GM21526 (cell line): ENCODE results near the gene CTCFL.

Experiments
- ATAC-seq: cut with Tn5 transposase; IDR thresholded peaks from one replicate; pipeline ENCODE4 v1.9.1; 2021; ENCODE audit warnings: moderate library complexity; ENCODE audit not compliant: unreplicated experiment, low FRiP score

Gene CTCFL

DNA sequence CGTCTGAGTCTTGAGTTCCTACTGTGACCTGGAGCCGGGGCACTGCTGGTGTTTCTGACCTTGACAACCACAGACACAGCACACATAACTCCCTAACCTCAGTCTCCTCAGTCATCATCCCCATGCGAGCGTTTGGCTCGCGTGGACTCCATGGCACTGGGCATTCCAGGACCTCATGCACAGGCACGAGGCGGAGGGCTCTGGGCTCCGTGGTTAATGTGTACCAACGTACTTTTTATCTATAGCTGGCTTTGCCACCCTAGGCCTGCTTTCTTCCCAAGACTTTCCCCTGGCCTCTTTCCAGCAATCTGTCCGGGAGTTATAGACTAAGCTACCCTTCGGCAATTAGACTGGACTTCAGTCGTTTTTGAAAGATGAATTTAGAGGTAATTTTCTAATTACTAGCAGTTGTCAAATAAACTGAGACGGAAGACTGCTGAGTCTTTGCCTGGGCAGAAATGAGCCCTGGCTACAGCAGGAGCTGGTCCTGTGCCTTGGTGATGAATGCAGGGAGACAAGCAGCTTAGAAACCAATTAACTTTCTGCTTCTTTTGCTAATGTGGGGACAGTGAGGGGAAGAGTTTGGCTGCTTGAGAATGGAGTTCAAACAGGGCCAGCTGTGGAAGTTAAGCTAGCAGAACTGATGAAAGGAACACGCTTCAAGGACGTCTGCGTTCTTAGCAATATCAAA lies 16.1 kb upstream of the CTCFL start:
- ATAC-seq, result no peak

DNA sequence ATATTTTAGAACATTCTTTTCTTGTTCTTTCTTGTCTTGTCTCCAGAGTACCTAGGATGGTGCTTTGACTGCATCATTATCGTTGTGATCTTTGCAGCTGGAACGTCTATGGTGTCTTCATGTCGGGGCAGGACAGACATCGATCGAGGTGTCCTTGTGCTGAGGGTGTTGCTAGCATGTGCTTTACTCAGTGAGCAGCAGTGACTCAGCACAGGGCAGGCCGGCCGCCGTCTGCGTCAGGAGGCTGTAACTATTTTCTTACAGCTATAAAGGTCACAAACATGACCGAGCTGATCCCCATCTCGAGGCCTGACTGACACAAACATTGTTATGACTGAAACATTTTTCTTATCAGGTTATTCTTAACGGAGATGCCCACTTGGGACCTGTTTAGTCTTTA lies 14.9 kb upstream of the CTCFL start:
- ATAC-seq, result no peak

DNA sequence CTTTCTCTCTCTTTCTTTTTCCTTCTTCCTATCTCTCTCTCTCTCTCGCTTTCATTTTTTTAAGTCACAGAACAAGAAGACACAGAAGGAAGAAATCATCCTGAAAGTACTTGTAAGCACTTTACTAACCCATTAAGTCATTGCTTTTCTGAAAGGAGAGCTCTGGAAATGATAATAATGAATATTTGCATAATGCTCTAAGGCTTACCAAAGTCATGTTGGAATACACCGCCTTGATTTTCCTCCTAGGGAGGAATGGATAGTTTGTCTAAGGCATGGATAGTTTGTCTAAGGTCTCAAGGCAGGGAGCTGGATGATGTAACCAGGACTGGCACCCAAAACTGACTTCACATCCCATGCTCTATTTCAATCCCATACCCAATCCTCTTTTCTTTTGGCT lies 12.9 kb upstream of the CTCFL start:
- no peak for ATAC-seq

DNA sequence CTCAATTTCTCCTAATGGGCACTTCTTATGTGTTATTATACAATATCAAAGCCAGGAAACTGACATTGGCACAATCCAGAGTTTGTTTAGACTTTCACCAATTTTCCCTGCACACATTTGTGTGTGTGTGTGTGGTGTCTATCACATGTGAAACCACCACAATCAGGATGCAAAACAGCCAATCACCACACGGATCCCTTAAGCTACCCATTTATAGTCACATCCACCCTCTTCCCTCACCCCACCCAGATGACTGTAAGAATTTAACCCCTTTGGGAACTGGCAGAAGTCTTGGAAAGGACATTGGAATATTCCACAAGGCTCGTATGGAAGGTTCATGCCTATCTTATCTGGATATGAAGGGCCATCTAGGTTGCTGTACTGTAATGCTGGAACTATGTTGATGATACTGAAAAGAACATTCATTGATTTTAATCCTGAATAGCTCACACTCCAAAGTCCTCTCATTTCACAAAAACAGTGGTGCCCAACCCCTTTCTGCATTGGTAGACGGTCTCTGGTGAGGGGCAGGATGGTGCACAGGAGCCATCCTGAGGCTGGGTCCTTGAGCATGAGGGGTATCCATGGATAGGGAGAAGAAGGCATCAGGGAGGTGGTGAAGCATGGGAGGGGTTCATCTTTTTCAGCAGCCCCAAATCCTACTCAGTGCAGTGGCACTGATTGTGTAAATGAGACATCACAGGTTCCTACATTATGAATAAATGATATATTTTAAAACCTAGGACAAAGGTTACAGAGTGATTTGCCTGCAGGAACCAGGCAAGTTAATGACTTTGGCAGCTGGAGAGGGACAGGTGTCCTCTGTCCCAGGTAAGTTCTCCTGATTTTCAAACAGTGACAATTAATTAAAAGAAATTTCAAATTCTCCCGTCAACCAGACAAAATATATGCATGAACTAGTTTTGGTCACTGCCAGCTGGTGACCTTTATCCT lies 12.1 kb upstream of the CTCFL start:
- ATAC-seq, result no peak

DNA sequence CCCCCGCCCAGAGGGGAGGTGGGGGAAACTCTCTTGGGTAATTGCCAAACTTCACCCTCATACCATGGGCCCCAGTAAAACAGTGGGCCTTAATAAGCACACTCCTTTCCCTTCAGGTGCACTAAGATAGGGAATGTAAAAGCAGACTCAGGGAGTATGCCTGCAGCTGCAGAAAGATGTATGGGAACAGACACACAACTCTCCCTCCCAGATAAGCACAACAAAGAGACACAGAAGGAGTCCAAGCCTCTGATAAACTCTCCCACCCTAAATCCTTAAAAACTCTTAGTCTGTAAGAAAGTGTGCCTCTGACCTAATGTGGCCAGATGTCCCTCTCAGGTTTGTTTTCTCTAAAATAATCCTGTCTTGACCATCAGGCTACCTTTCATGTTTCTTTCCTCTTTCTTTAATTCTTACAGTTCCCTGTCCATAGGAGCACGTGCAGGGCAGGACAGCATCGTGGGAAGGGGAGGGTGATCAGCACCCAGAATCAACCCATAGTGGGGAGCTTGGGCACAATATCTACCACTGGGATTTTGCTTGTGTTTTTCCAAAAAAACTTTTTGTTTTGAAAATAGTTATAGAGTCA lies 11.3 kb upstream of the CTCFL start:
- ATAC-seq, result no peak

DNA sequence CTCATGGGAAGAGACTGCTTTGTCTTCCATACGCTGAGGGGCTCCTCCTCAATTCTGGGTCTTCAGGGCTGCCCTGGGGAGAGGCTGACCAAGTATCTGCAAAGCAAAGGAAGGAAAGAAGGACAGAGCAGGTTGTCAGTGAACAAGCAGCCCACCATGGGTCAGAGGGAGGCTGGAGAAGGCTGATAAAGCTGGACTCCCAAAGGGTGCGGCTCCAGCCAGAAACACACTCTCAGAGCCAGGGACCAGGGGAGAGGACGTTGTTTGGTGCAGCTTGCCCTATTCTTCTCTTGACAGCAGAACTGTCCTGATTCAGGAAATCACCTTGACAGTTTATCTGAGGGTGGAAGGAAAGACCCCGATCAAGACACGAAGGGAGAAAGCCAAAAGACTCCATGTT lies 10.4 kb upstream of the CTCFL start:
- ATAC-seq, result no peak

DNA sequence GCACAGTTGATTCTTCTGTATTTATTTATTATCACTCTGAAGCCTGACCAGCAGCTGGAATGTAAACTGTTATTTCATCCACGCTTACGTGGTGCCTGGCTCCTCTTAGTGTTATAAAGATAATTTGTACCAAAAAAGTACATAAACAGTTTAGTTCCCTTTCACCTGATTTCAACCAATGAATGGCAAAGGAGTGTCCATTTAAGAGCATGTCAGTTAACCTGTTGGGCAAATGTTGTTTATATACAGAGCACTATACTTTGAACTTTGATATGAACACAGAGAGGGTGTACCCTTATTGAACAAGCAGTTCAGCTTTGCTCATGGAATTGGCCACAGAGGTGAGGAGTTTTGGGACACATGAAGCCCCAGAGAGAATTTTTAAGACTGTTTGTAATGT lies 7.2 kb upstream of the CTCFL start:
- no peak for ATAC-seq

DNA sequence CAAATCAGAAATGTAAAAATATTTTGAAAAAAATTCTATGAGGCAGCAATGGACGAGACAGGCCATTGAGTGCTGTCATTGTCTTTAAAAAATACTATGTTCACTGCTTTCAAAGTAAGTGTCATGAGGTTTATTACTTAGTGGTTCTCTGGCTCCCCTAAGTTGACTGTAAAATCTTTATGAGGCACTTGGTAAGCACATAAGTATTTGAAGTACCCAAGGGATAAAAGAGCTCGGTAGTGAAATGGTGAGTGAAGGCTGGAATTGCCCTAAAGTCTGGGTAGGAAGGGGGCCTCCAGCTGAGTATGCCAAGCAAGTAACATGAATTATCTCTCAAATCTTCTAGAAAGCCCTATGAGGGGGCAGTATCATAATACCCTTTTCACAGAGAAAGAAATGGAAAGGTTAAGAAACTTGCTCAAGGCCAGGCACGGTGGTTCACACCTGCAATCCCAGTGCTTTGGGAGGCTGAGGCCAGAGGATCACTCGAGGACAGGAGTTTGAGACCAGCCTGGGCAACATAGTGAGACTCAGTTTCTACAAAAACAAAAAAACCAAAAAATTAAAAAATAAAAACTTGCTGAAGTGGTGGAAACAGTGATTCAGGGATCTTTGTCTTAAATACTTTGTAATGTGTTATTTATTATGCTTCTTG lies 5.5 kb upstream of the CTCFL start:
- no peak for ATAC-seq

DNA sequence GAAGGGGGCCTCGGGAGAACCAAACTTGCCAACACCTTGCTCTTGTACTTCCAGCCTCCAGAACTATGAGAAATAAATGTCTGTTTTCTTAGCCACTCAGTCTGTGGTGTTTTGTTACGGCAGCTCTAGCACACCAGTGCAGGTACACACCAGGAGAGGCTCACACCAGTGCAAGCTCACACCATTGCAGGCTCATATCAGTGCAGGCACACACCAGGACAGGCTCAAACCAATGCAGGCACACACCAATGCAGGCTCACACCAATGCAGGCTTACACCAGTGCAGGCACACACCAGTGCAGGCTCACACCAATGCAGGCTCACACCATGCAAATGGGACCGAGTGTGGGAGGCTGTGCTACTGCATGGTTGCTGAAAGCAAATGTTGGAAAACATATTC lies 4.9 kb upstream of the CTCFL start:
- no peak for ATAC-seq

DNA sequence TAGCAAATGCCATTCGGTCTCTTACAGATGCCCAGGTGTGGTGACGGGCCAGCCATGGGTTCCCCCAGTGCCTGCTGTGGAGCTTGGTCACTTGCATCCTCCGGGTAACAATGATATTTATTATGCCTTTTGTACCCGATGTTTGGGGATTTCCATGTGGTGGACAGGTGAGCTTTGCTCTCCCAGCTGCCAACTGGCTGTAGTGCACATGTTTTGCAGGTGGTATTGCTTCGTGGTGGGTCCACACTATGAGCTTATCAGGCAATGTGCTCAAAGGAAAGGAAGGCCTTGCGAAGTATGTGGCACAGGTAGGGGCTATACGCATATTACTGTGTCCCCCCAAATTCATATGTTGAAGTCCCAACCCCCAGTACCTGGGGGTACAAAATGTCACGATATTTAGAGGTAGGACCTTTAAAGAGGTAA lies 4.2 kb upstream of the CTCFL start:
- ATAC-seq, result no peak

DNA sequence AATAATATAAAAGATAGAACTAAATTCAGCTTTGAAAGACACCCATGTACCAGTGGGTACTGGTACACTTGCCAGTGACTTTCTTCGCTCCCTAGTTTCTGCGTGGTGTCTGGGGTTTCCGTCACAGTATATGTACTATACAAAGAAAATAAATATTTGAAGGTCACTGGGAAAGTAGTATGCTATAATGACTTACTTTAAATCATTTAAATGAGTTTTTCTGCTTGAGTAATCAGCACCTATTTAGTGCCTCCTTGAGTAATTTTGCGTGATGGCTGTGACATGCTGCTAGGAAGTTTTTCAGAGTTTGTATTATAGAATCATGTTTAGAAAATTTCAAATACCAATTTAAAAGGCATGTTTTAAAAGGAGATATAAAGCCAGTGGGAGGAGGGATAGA lies 3.2 kb upstream of the CTCFL start:
- no peak for ATAC-seq

DNA sequence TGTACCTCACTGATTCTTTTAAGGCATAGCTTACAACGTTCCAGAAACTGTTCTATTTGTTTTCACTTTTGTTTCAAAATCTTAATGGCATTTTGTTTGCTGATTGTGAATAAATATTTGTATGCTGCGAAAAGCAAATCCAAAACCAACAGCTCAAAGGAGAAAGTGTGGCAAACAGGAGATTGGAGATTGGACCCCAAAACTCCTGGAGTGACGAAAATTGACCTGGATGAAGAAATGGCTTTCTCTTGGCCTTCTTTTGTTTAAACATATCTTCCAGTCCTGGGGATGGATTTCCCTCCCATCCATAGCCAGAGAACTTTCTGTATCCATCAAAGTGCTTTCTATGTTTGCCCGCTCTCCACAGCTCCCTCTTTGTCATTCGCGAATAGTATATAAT lies 2.8 kb upstream of the CTCFL start:
- ATAC-seq, result no peak

DNA sequence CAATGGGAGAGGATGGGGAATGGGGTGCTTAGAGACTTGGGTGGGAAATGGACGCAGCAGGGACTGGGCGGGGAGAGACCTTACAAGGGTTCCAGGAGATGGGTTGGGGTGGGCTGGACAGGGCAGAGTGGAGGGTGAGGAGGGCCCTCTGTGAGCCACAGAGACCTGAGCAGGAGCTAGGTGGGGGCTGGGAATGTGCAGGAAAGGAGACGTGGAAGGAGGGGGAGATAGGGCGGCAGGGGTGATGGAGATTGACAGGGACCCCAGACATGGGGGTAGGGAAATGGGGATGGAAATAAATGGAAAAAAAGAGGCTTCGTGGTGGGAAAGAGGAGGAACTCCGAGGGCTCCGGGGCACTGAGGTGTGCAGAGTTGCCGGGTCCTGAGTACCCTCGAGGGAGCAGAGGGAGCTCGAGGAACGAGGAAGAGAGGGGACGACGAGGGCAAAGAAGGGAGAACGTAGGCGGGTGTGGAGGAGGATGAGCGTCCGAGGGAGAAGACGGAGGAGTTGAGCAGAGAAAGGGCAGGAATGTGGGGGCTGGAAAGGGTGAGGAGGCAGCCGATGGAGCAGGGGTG lies 2.0 kb upstream of the CTCFL start:
- ATAC-seq, result no peak

DNA sequence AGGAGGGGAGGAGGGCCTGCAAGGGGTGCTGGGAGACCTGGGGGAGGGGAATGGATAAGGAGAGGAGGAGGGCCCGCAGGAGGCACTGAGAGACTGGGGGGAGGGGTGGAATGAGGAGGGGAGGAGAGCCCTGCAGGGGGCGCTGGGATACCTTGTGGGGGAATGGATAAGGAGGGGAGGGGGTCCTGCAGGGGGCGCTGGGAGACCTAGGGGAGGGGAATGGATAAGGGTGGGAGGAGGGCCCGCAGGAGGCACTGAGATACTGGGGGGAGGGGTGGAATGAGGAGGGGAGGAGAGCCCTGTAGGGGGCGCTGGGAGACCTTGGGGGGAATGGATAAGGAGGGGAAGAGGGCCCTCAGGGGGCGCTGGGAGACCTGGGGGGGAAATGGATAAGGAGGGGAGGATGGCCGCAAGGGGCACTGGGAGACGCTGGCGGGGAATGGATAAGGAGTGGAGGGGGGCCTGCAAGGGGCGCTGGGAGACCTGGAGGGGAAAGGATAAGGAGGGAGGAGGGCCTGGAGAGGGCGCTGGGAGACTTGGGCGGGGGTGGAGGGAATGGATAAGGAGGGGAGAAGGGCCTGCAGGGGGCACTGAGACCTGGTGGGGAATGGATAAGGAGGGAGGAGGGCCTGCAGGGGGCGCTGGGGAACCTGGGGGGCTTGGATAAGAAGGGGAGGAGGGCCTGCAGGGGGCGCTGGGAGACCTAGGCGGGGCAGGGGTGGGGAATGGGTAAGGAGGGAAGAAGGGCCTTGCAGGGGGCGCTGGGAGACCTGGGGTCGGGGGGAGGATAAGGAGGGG lies 1.3 kb upstream of the CTCFL start:
- no peak for ATAC-seq

DNA sequence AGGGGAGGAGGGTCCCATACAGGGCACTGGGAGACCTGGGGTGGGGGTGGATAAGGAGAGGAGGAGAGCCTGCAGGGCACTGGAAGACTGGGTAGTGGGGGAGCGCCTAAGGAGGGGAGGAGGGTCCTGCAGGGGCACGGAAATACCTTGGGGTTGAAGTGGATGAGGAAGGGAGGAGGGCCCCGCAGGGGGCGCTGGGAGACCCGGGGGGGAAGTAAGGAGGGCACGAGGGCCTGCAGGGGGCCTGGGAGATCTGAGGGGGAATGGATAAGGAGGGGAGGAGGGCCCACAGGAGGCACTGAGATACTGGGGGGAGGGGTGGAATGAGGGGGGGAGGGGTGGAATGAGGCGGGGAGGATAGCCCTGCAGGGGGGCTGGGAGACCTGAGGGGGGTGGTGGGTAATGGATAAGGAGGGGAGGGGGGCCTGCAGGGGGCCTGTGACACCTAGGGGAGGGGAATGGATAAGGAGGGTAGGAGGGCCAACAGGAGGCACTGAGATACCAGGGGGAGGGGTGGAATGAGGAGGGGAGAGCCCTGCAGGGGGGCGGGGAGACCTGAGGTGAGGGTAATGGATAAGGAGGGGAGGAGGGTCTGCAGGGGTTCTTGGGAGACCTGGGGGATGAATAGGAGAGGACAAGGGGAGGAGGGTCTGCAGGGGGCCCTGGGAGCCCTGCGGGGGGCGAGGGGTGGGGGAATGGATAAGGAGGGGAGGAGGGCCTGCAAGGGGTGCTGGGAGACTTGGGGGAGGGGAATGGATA lies 567 bp upstream of the CTCFL start:
- ATAC-seq, result no peak

DNA sequence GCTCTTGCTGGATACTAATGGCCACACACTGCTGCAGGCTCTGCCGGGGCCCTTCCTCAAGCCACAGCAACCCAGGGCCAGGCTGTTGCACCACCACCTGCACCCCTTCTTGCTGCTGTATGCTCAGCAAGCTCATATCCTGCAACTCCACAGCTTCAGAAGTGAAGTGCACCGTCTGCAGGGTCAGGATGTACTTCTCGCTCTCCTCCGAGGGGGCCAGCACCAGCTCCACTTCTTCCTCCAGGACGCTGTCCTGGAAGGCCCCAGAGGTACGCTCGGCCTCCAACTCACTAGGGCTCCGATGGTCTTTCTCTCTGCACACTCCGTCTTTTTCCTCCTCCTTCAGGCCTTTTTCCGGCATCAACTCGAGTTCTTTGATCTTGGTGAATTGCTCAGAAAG lies 1.2 kb downstream of the CTCFL start:
- no peak for ATAC-seq

DNA sequence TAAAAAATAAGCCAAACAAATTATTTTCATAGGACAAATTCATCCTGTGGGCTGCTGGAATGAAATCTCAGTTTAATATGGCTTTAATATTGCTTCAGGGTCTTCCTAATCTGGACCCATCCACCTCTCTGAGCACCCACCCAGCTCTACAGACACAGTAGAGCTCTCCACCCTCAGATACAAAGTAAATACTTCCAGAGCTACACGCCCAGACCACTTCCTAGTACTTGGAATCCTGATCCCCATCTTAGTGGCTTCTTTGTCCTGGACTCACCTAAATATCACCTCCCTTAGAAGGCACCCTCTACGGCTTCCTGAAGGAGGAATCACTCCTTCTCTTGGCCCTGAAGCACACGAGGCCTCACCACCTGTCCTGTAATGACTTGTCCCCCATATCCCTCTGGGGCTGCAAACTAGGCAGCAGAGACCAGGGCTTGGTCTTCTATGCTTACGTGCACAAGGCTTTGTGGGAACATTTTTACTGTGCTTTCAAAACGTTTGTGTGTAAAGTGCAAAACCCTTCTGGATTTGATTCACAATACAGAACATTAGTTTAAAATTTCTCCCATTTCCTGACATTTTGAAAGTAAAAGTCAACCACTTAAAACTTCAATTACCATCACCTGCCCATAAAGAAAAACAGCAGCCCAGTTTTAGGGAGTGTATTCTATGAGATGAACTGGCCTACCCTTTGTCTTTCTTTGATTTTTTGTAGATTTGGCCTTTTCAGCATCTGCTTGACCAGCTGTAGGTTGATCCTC lies 2.4 kb downstream of the CTCFL start:
- no peak for ATAC-seq

DNA sequence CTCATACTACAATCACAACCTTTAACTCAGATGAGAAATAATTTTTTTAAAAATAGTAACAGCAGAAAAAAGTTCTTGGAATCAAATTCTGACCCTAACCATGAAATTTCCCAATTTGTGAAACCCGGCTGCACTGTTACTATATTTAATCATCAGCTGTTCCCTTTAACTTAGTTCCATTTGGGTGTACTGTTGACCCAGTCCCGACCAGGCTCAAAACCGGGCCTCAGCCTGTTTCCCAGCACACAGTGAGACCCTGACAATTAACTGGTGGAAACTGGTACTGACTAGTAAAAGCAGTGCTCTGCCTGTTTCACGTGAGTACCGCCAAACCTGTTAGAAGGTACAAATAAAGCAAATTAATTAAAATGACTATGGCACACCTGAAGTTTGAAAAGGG lies 7.0 kb downstream of the CTCFL start:
- ATAC-seq, result no peak
